NCI-H2107 treated with DMSO at 0.1 percent for 48 hours (cell line): Measurements from ENCODE around the gene ST3GAL3.

Experiments used
- DNase-seq: peaks from one replicate; lab custom pipeline; 2025; ENCODE audit not compliant: unreplicated experiment; lab: John Stamatoyannopoulos, UW

The ST3GAL3 gene

GRCh38 chr1:43958351-43959255 lies 251.3 kb downstream of the ST3GAL3 start:
- no peak for DNase-seq

- no peak for DNase-seq
These were observed 253.5 kb downstream of the ST3GAL3 start for GRCh38 chr1:43960798-43961197.

- DNase-seq: no peak
These were observed 254.4 kb downstream of the ST3GAL3 start for GRCh38 chr1:43961692-43962091.

- no peak for DNase-seq
These were observed 255.0 kb downstream of the ST3GAL3 start for GRCh38 chr1:43962324-43962723.

DNA sequence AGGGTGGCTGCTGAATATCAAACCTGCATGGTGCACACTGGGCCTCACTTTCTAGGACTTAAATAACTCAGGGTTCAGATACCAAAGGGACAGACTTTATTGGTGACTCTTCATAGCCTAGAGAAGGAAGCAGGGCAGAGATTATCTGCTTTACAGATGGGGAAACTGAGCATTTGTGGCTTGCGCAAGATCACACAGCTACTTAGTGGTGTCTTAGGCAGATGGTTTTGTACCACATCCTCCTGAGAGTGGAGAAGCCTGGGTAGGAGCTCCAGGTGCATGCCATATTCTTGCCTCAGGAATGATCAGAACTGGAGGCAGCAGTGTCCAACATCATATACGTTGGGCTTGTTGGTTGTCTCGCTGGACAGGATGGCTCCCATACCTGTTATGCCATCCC lies 255.7 kb downstream of the ST3GAL3 start:
- no peak for DNase-seq

DNA sequence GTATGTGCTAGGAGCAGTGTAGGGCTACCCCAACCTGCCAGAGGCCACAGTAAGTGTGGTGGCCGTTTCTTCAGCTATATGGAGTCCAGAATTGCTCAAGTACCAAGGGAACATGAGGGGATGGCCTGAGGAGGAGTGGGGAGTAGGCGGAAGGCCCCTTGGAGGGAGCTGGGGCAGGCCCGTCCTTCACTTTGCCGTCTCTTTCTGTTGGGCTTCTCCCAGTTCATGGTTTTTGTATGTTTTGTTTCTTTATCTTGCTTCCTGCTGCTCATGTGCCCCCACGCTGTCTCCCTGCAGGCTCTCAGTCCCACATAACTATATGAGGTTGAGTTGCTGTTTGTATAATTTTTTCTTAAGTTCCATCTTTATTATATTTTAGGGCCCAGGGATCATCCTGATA lies 256.6 kb downstream of the ST3GAL3 start:
- no peak for DNase-seq

- no peak for DNase-seq
These were observed 258.0 kb downstream of the ST3GAL3 start for GRCh38 chr1:43965316-43965715.

DNA sequence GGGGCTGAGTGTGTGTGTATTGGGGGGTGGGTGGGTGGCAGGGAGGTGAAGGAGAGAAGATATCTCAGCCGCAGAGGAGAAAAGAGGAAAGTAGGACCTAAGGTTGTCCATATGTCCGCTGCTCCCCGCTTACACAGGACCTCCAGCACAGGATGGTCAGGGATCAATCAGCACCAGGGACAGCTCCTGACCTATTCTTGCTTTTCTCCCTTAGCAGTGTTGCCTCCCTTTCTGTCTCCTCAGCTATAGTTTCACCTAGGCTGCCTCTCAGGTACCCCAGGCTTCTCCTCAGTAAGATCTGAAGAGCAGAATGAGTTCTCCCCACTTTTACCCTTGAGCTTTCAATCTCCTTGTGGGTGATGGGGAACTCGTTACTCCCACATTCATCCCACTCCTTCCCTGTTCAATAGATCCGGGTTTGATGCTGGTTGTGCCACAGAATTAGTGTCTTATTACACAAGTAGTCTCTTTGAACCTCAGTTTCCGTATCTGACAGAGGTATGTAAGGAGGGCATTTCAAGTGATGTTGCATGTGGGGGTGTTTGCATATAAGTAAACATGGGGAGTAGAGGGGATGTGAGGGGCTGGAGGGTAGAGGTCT lies 261.1 kb downstream of the ST3GAL3 start:
- no peak for DNase-seq

DNA sequence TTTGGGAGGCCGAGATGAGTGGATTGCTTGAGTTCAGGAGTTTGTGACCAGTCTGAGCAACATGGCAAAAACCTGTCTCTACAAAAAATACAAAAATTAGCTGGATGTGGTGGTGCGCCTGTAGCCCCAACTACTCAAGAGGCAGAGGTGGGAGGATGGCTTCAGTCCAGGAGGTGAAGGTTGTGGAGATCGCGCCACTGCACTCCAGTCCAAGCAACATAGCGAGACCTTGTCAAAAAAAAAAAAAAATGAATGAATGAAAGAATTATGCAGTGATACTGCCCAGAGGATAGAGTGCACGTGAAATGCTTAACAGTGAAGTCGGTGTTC lies 262.0 kb downstream of the ST3GAL3 start:
- no peak for DNase-seq

- peak; percentile 97 for DNase-seq
These were observed 262.6 kb downstream of the ST3GAL3 start, which contains the start of gene DPH2 for GRCh38 chr1:43969746-43970466. Gene DPH2 (plus strand): TSS chr1:43970010. CDS start chr1:43970176, 166 bp downstream.

GRCh38 chr1:43970502-43970901 lies 263.2 kb downstream of the ST3GAL3 start:
- no peak for DNase-seq

- DNase-seq: no peak
These were observed 263.6 kb downstream of the ST3GAL3 start for GRCh38 chr1:43970911-43971310.

- no peak for DNase-seq
These were observed 264.1 kb downstream of the ST3GAL3 start for GRCh38 chr1:43971336-43971980.

GRCh38 chr1:43973981-43974442 lies 266.7 kb downstream of the ST3GAL3 start:
- DNase-seq: peak; percentile 85

DNA sequence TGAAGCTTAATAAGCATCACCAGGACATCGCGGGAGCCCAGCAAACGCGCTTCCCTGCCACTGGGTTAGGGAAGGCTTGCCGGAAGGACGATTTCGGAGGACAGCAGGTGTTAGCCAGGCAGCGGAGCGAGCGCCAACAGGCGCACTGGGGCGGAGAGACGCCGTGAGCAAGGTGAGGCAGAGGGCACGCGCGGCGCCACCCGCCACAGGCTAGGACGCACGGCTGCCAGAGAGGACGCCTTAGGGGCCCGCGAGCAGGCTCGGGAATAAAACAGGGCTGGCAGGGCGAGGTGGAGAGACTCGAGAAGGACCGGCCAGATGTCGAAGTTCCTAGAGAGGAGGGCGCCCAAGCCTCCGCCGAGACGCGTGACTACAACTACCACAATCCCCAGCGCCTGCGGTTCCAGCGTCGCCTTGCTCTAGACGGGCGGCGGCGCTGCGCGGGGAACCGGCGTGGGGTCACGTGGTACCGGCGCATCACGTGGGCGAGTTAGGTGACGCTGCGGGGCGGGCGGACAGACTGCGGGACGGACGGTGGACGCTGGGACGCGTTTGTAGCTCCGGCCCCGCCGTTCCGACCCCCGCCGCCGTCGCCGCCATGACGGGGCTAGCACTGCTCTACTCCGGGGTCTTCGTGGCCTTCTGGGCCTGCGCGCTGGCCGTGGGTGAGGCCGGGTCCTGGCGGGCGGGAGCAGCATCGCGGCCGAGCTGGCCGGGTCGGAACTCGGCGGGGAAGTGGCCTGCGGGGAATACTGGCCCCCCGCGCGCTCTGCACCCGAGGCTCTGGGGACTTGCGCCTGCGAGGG lies 267.3 kb downstream of the ST3GAL3 start, which contains the start of gene ATP6V0B:
ATP6V0B (plus strand) TSS at position 518 of the 806 bp plus-strand sequence; CDS start at position 599, 81 bp downstream.
- peak; percentile 90 for DNase-seq

DNA sequence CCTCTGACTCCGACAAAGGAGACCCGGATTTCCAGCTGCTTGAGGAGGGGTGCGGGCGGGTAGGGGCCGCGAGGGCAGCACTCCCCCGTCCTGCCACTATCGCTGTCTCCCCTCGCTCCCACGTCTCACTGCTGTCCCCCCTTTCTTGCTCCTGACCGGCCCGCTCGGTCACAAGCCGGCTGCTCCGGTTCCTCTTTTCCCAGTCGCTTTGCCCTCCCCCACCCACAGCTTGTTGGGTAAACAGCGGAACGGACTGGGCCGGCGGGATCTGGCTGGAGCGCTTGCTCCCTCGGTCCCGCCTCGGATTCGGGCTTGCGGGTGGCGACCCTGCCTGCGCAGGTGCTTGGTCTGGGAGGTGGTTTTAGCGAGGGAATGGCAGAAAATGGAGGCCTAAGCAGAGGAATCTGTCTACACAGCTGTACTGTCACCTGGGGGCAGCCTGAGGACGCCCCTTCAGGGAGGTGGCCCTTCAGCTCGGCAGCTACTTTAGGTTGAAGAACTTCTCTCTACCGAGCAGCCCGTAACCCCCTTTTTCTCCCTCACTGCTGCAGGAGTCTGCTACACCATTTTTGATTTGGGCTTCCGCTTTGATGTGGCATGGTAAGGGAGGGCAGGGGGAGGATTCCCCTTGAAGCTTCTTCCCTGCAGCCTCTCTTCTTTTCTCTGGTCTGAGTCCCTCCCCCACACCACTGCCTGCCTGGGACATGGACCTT lies 268.1 kb downstream of the ST3GAL3 start:
- no peak for DNase-seq

- no peak for DNase-seq
These were observed 268.7 kb downstream of the ST3GAL3 start for GRCh38 chr1:43976045-43976444.

DNA sequence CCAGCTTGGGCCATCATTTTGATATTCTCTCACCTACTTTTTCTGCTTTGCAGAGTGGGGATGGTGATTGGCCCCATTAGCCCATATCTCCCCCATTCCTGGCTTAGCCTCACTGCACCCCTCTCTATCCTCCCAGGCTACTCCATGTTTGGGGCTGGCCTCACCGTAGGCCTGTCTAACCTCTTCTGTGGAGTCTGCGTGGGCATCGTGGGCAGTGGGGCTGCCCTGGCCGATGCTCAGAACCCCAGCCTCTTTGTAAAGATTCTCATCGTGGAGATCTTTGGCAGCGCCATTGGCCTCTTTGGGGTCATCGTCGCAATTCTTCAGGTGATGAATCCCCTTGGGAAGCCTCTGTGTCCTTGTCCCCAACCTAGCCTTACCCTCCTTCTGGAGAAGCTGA lies 269.6 kb downstream of the ST3GAL3 start:
- DNase-seq: no peak

GRCh38 chr1:43977376-43978263 lies 270.3 kb downstream of the ST3GAL3 start:
- DNase-seq: no peak
